ENCODE data around the gene CWF19L2.

- TF ChIP-seq POLR2A (IDR thresholded peaks at IDR 0.05) (no peak), CTCF (IDR thresholded peaks at IDR 0.05) (no peak)
Measured at GRCh38 chr11:107372439-107372838, 85.2 kb downstream of the CWF19L2 start.
